GM12801 (cell line): Measurements from ENCODE around the gene AAR2.

Source experiments
- TF ChIP-seq, protein P1 (sequence below): IDR thresholded peaks from one replicate; pipeline ENCODE4 v1.5.1; 2011; ENCODE audit warnings: control low read depth; ENCODE audit not compliant: insufficient read length; ENCODE audit errors: extremely low read depth

The AAR2 gene

GRCh38 chr20:36275011-36275410 lies 38.7 kb downstream of the AAR2 start:
- TF ChIP-seq, protein P1, sequence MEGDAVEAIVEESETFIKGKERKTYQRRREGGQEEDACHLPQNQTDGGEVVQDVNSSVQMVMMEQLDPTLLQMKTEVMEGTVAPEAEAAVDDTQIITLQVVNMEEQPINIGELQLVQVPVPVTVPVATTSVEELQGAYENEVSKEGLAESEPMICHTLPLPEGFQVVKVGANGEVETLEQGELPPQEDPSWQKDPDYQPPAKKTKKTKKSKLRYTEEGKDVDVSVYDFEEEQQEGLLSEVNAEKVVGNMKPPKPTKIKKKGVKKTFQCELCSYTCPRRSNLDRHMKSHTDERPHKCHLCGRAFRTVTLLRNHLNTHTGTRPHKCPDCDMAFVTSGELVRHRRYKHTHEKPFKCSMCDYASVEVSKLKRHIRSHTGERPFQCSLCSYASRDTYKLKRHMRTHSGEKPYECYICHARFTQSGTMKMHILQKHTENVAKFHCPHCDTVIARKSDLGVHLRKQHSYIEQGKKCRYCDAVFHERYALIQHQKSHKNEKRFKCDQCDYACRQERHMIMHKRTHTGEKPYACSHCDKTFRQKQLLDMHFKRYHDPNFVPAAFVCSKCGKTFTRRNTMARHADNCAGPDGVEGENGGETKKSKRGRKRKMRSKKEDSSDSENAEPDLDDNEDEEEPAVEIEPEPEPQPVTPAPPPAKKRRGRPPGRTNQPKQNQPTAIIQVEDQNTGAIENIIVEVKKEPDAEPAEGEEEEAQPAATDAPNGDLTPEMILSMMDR: no peak

- TF ChIP-seq, protein P1: no peak
Observed at GRCh38 chr20:36275441-36276189, 39.3 kb downstream of the AAR2 start.

GRCh38 chr20:36277546-36277945 lies 41.3 kb downstream of the AAR2 start:
- TF ChIP-seq, protein P1: no peak

DNA sequence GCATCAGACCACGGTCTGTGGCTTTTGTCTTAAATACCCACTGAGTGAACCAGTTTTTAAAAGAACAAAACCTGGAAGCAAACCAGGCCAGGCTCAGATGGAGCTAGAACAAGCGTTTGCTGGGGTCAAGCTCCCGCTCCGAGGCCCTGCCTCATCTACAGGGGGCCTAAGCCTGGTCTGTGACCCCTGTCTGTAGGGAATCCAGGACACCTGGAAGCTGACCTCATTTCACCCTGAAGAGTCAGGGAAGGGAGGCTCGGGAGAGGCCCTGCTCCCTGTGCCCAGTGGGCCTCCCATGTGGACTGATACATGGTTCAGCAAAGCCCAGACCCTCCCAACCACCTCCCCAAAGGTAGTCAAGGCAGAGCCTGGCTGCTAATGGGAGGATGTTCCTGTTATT lies 43.1 kb downstream of the AAR2 start:
- TF ChIP-seq, protein P1: no peak

DNA sequence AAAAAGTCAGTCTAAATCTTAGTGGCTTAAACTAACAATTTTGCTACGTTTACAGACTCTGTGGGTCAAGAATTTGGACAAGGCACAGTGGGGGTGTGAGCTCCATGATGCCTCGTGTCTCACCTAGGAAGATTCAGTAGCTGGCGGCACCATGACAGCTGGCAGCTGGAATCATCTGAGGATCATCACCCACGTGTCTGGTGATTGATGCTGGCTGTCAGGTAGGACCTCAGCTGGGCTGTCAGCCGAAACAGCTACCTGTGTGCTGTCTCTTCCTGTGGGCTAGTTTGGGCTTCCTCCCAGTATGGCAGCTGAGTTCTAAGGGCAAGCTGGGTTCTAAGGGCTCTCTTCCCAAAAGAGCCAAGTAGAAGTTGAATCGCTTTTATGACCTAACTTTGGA lies 43.5 kb downstream of the AAR2 start:
- TF ChIP-seq, protein P1: no peak

DNA sequence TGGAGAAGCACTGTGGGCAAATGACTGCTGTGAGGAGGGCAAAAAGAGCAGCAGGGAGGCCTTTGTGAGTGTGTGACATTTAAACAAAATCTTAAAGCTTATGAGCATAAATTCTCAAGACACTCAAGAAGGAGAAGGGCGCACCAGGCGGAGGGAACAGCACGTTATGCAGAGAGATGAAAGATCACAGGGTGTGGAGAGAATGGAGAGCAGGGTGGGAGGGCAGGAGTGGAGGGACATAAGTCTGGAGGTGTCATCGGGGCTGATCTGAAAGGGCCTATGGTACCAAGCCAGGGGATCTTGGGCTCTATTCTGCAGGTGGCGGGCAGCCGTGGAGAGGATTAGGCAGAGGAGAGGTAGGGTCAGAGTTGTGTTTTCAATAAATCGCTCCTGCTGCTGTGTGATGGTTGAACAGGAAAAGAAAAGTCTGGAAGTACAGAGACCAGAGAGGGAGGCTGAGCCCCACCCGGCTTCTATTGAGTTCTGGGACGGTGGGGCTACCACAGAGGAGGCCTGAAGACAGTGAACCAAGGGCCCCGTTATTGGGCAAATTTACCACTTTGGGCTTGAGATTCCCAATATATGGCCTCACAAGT lies 45.6 kb downstream of the AAR2 start:
- TF ChIP-seq, protein P1: no peak

DNA sequence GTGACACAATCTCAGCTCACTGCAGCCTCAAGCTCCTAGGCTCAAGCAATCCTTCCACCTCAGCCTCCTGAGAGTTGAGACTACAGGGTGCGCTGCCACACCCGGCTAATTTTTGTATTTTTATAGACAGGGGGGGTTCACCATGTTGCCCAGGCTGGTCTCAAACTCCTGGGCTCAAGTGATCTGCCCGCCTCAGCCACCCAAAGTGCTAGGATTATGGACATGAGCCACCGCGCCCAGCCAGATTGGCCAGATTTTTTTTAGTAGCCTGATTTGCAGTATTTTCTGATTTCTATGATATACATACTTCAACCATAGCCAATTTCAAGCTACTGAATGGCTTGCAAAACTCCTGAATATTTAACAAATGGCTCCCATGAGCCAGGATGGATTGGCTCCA lies 48.5 kb downstream of the AAR2 start:
- TF ChIP-seq, protein P1: no peak
